GM15510 (cell line): ENCODE results near the gene ZBTB20.

Experiments
- POLR2A ChIP-seq: IDR thresholded peaks from 3 replicates; pipeline ENCODE4 v1.6.1; 2011; ENCODE audit warnings: borderline replicate concordance; ENCODE audit not compliant: insufficient read length; ENCODE audit errors: extremely low read depth

Gene ZBTB20

DNA sequence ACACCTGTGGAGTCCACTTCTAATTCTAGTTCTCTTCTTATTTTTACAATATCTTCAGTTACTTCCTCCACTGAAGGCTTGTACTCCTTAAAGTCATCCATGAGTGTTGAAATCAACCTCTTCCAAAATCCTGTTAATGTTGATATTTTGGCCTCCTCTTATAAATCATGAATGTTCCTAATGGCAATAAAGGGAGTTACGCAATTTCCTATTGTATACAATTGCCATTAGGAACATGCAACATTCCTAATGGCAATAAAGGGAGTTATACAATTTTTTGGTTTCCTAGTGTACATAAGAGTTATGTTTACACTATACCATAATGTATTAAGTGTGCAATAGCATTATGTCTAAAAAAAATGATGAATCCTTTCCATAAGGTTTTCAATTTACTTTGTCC, 862.4 kb downstream of the ZBTB20 start:
- TF ChIP-seq POLR2A = no peak
